ENCODE measurements around the gene ABCD2.

- TF ChIP-seq, protein P1, sequence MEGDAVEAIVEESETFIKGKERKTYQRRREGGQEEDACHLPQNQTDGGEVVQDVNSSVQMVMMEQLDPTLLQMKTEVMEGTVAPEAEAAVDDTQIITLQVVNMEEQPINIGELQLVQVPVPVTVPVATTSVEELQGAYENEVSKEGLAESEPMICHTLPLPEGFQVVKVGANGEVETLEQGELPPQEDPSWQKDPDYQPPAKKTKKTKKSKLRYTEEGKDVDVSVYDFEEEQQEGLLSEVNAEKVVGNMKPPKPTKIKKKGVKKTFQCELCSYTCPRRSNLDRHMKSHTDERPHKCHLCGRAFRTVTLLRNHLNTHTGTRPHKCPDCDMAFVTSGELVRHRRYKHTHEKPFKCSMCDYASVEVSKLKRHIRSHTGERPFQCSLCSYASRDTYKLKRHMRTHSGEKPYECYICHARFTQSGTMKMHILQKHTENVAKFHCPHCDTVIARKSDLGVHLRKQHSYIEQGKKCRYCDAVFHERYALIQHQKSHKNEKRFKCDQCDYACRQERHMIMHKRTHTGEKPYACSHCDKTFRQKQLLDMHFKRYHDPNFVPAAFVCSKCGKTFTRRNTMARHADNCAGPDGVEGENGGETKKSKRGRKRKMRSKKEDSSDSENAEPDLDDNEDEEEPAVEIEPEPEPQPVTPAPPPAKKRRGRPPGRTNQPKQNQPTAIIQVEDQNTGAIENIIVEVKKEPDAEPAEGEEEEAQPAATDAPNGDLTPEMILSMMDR (conservative IDR thresholded peaks at IDR 0.05; ENCODE audit: low read depth, low read length) = no peak
- no peak for TF ChIP-seq MXI1 (IDR thresholded peaks at IDR 0.05; ENCODE audit: borderline replicate concordance, low read depth, low read length)
- no peak for TF ChIP-seq BHLHE40 (IDR thresholded peaks at IDR 0.05; ENCODE audit: low read depth, low read length)
- no peak for TF ChIP-seq POLR2A (IDR thresholded peaks at IDR 0.05; ENCODE audit: low read depth, low read length)
- no peak for TF ChIP-seq RAD21 (IDR thresholded peaks at IDR 0.05; ENCODE audit: low read length)
- TF ChIP-seq, protein P2, sequence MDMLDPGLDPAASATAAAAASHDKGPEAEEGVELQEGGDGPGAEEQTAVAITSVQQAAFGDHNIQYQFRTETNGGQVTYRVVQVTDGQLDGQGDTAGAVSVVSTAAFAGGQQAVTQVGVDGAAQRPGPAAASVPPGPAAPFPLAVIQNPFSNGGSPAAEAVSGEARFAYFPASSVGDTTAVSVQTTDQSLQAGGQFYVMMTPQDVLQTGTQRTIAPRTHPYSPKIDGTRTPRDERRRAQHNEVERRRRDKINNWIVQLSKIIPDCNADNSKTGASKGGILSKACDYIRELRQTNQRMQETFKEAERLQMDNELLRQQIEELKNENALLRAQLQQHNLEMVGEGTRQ (IDR thresholded peaks at IDR 0.05; ENCODE audit: low read depth, low read length) = no peak
- TF ChIP-seq CEBPB (IDR thresholded peaks at IDR 0.05; ENCODE audit: low read depth, low read length) = no peak
Observed at GRCh38 chr12:39573971-39574370, 45.6 kb downstream of the ABCD2 start.
